ENCODE results near the gene RERE. TPM values are rescaled to one million over a fixed set of nuclear protein-coding genes. Genes with fewer than 3 reads are reported as not detected.

Gene RERE
- total and polyA plus RNA-seq, 4 donors = 116 to 434 (median 161) TPM

- Histone ChIP-seq H3K27me3 (ENCODE audit: control insufficient read depth, insufficient read depth, low read length) (no peaks in the 10 kb centered on the region), H3K9me3 (ENCODE audit: control insufficient read depth, insufficient read depth, low read length) (no peaks in the 10 kb centered on the region), H3K4me3 (ENCODE audit: low read depth, low read length) (no peak overlapping the region), H3K27ac (ENCODE audit: low read depth, low read length) (no peak overlapping the region), H3K4me1 (ENCODE audit: control insufficient read depth, insufficient read depth, low read length) (peaks cover 56% of the 10 kb centered on the region), H3K36me3 (ENCODE audit: control insufficient read depth, insufficient read depth, low read length) (peaks cover 3% of the 10 kb centered on the region)
- WGBS (ENCODE audit: insufficient coverage) = 69% methylated on average over 8 of the region's 17 CpGs
- DNase-seq (ENCODE audit: low read depth in 4 of 6, low spot score in 6 of 6) = peak in 1 of 6 donors; percentile 74
These were observed 440.0 kb downstream of the RERE start for GRCh38 chr1:8377271-8377981.

GRCh38 chr1:8376358-8376840 lies 441.0 kb downstream of the RERE start:
- no CpG with 5 or more reads among the region's 4 CpGs for WGBS (ENCODE audit: insufficient coverage)
- Histone ChIP-seq H3K9me3 (ENCODE audit: control insufficient read depth, insufficient read depth, low read length) (no peaks in the 10 kb centered on the region), H3K4me1 (ENCODE audit: control insufficient read depth, insufficient read depth, low read length) (peaks cover 62% of the 10 kb centered on the region), H3K36me3 (ENCODE audit: control insufficient read depth, insufficient read depth, low read length) (peaks cover 7% of the 10 kb centered on the region), H3K4me3 (ENCODE audit: low read depth, low read length) (no peak overlapping the region), H3K27ac (ENCODE audit: low read depth, low read length) (no peak overlapping the region), H3K27me3 (ENCODE audit: control insufficient read depth, insufficient read depth, low read length) (no peaks in the 10 kb centered on the region)
- DNase-seq (ENCODE audit: low read depth in 4 of 6, low spot score in 6 of 6) = no peak

GRCh38 chr1:8374812-8375211 lies 442.6 kb downstream of the RERE start:
- Histone ChIP-seq H3K4me3 (ENCODE audit: low read depth, low read length) (no peak overlapping the region), H3K27ac (ENCODE audit: low read depth, low read length) (no peak overlapping the region), H3K4me1 (ENCODE audit: control insufficient read depth, insufficient read depth, low read length) (peaks cover 63% of the 10 kb centered on the region), H3K27me3 (ENCODE audit: control insufficient read depth, insufficient read depth, low read length) (no peaks in the 10 kb centered on the region), H3K36me3 (ENCODE audit: control insufficient read depth, insufficient read depth, low read length) (peaks cover 5% of the 10 kb centered on the region), H3K9me3 (ENCODE audit: control insufficient read depth, insufficient read depth, low read length) (no peaks in the 10 kb centered on the region)
- no peak for DNase-seq (ENCODE audit: low read depth in 4 of 6, low spot score in 6 of 6)
- WGBS (ENCODE audit: insufficient coverage) = 100% methylated on average over 1 of the region's 2 CpGs

- peaks cover 5% of the 10 kb centered on the region for H3K36me3 ChIP-seq (ENCODE audit: control insufficient read depth, insufficient read depth, low read length)
- H3K27ac ChIP-seq (ENCODE audit: low read depth, low read length) = peak overlapping the region; percentile 87
- H3K4me3 ChIP-seq (ENCODE audit: low read depth, low read length) = no peak overlapping the region
- WGBS (ENCODE audit: insufficient coverage) = 82% methylated on average over 5 of the region's 5 CpGs
- peaks cover 61% of the 10 kb centered on the region for H3K4me1 ChIP-seq (ENCODE audit: control insufficient read depth, insufficient read depth, low read length)
- H3K27me3 ChIP-seq (ENCODE audit: control insufficient read depth, insufficient read depth, low read length) = no peaks in the 10 kb centered on the region
- H3K9me3 ChIP-seq (ENCODE audit: control insufficient read depth, insufficient read depth, low read length) = no peaks in the 10 kb centered on the region
- DNase-seq (ENCODE audit: low read depth in 4 of 6, low spot score in 6 of 6) = no peak
These were observed 443.1 kb downstream of the RERE start for GRCh38 chr1:8374356-8374755.

GRCh38 chr1:8373581-8374241 lies 443.7 kb downstream of the RERE start:
- H3K4me3 ChIP-seq (ENCODE audit: low read depth, low read length) = no peak overlapping the region

GRCh38 chr1:8373125-8373524 lies 444.3 kb downstream of the RERE start:
- H3K27me3 ChIP-seq (ENCODE audit: control insufficient read depth, insufficient read depth, low read length) = no peaks in the 10 kb centered on the region
- H3K4me3 ChIP-seq (ENCODE audit: low read depth, low read length) = no peak overlapping the region
- peak overlapping the region; percentile 87 for H3K27ac ChIP-seq (ENCODE audit: low read depth, low read length)
- no peaks in the 10 kb centered on the region for H3K9me3 ChIP-seq (ENCODE audit: control insufficient read depth, insufficient read depth, low read length)
- peak in 1 of 6 donors; percentile 50 for DNase-seq (ENCODE audit: low read depth in 4 of 6, low spot score in 6 of 6)
- H3K36me3 ChIP-seq (ENCODE audit: control insufficient read depth, insufficient read depth, low read length) = peaks cover 5% of the 10 kb centered on the region
- WGBS (ENCODE audit: insufficient coverage) = no CpG with 5 or more reads among the region's 3 CpGs
- H3K4me1 ChIP-seq (ENCODE audit: control insufficient read depth, insufficient read depth, low read length) = peaks cover 60% of the 10 kb centered on the region

More at GRCh38 chr1:8373581-8374241, 443.7 kb downstream of the RERE start:
- H3K27me3 ChIP-seq (ENCODE audit: control insufficient read depth, insufficient read depth, low read length) = no peaks in the 10 kb centered on the region
- H3K9me3 ChIP-seq (ENCODE audit: control insufficient read depth, insufficient read depth, low read length) = no peaks in the 10 kb centered on the region
- H3K36me3 ChIP-seq (ENCODE audit: control insufficient read depth, insufficient read depth, low read length) = peaks cover 5% of the 10 kb centered on the region
- peak in 2 of 6 donors; percentile 84 to 86 for DNase-seq (ENCODE audit: low read depth in 4 of 6, low spot score in 6 of 6)
- peak overlapping the region; percentile 87 for H3K27ac ChIP-seq (ENCODE audit: low read depth, low read length)
- WGBS (ENCODE audit: insufficient coverage) = 12% methylated on average over 16 of the region's 19 CpGs
- H3K4me1 ChIP-seq (ENCODE audit: control insufficient read depth, insufficient read depth, low read length) = peaks cover 59% of the 10 kb centered on the region

GRCh38 chr1:8371372-8371991 lies 446.0 kb downstream of the RERE start:
- 47% methylated on average over 7 of the region's 9 CpGs for WGBS (ENCODE audit: insufficient coverage)
- Histone ChIP-seq H3K27me3 (ENCODE audit: control insufficient read depth, insufficient read depth, low read length) (no peaks in the 10 kb centered on the region), H3K4me1 (ENCODE audit: control insufficient read depth, insufficient read depth, low read length) (peaks cover 74% of the 10 kb centered on the region), H3K36me3 (ENCODE audit: control insufficient read depth, insufficient read depth, low read length) (peaks cover 5% of the 10 kb centered on the region), H3K9me3 (ENCODE audit: control insufficient read depth, insufficient read depth, low read length) (no peaks in the 10 kb centered on the region), H3K27ac (ENCODE audit: low read depth, low read length) (peak overlapping the region; percentile 87), H3K4me3 (ENCODE audit: low read depth, low read length) (no peak overlapping the region)
- DNase-seq (ENCODE audit: low read depth in 4 of 6, low spot score in 6 of 6) = no peak

GRCh38 chr1:8370905-8371315 lies 446.5 kb downstream of the RERE start:
- Histone ChIP-seq H3K36me3 (ENCODE audit: control insufficient read depth, insufficient read depth, low read length) (peaks cover 10% of the 10 kb centered on the region), H3K4me3 (ENCODE audit: low read depth, low read length) (no peak overlapping the region), H3K27me3 (ENCODE audit: control insufficient read depth, insufficient read depth, low read length) (no peaks in the 10 kb centered on the region), H3K27ac (ENCODE audit: low read depth, low read length) (peak overlapping the region; percentile 87), H3K9me3 (ENCODE audit: control insufficient read depth, insufficient read depth, low read length) (no peaks in the 10 kb centered on the region), H3K4me1 (ENCODE audit: control insufficient read depth, insufficient read depth, low read length) (peaks cover 77% of the 10 kb centered on the region)
- WGBS (ENCODE audit: insufficient coverage) = no CpG with 5 or more reads among the region's 5 CpGs
- DNase-seq (ENCODE audit: low read depth in 4 of 6, low spot score in 6 of 6) = peak in 3 of 6 donors; percentile 53 to 86 (median 71)

GRCh38 chr1:8370046-8370881 lies 447.2 kb downstream of the RERE start:
- H3K36me3 ChIP-seq (ENCODE audit: control insufficient read depth, insufficient read depth, low read length) = peaks cover 16% of the 10 kb centered on the region
- no peaks in the 10 kb centered on the region for H3K27me3 ChIP-seq (ENCODE audit: control insufficient read depth, insufficient read depth, low read length)
- DNase-seq (ENCODE audit: low read depth in 4 of 6, low spot score in 6 of 6) = peak; percentile 66 to 97 (median 78)
- H3K4me1 ChIP-seq (ENCODE audit: control insufficient read depth, insufficient read depth, low read length) = peaks cover 80% of the 10 kb centered on the region
- H3K27ac ChIP-seq (ENCODE audit: low read depth, low read length) = peak overlapping the region; percentile 87
- WGBS (ENCODE audit: insufficient coverage) = 20% methylated on average over 10 of the region's 14 CpGs
- no peaks in the 10 kb centered on the region for H3K9me3 ChIP-seq (ENCODE audit: control insufficient read depth, insufficient read depth, low read length)
- no peak overlapping the region for H3K4me3 ChIP-seq (ENCODE audit: low read depth, low read length)
